Kidney tubule cell (primary cell): ENCODE measurements around the gene RBFOX1.

ENCODE experiments used
- DNase-seq: peaks from one replicate; pipeline ENCODE4 v3.0.0-alpha.2; 2018; ENCODE audit warnings: low spot score

The RBFOX1 gene

DNA sequence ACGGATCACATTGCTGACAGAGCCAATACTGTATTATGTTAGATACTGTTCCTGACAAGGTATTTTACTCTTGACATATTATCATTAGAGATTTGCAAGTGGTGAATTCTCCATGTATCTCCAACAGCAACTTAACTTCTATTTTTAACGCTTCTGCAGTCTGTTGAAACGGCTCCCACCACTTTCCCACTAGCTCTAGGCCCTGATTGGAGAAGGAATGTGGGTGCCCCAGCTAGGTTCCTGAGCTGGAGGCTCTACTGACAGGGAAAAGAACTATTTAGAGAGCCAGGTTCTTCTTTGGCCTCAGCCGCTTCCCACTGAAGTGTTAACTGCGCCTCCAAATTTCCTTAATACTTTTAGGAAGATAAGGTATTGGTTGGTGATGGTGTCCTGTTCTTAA is 191.8 kb downstream of the RBFOX1 start:
- DNase-seq = no peak

GRCh38 chr16:7526736-7527135 is 194.1 kb downstream of the RBFOX1 start:
- DNase-seq = no peak

DNA sequence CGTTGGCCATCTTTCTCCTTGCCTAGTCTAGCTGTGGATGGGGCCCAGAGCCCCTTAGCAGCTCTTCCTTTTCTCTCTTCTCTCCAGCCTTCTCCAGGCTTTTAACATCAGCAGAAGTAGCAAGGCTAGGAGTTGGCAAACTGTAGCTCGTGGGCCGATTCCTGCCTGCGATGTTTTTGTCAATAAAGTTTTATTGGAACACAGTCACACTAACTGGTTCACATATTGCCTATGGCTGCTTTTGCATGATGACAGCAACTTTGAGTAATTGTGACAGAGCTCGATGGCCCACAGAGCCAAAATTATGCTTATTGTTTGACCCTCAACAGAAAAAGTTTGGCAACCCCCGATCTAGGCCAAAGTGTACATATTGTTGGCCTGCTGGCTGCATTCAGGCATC is 199.9 kb downstream of the RBFOX1 start:
- no peak for DNase-seq

GRCh38 chr16:7534749-7535148 is 202.1 kb downstream of the RBFOX1 start:
- no peak for DNase-seq

DNA sequence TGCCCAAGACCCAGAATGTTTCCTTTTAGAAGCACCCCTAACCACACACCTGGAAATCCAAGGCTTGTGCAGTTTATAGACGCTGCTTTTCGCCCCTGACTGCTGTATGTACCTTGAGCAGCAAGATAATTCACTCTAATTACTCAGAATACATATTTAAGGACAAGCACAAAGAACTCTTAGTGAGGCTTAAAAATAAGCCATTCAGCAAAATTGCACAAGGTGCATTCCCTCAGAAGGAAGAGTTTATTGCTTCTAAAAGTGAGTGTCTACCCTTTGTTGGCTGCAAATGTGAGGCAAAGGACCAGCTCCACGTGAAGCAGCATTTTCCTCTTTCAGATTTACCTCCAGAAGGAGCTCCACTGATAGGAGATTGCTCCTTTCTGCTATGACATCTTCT is 208.4 kb downstream of the RBFOX1 start:
- DNase-seq = no peak

DNA sequence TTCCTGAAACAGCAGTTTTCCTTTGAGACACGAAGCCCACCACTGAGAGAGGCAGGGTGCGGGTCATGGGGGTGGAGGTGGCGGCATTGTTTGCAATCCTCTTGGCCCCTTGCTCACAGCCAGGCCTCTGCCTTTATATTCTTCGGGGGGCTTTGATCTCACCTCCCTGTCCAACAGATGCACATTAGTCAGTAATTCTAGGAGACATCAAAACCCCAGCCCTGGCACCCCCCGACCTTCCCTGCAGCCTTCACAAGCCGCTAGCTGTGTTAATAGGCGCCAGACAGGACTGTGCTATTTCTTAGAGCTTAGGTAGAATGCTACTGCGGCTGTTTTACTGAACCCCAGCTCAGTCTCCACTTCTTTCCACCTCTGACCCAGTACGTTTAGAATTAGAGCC is 212.6 kb downstream of the RBFOX1 start:
- DNase-seq = no peak

DNA sequence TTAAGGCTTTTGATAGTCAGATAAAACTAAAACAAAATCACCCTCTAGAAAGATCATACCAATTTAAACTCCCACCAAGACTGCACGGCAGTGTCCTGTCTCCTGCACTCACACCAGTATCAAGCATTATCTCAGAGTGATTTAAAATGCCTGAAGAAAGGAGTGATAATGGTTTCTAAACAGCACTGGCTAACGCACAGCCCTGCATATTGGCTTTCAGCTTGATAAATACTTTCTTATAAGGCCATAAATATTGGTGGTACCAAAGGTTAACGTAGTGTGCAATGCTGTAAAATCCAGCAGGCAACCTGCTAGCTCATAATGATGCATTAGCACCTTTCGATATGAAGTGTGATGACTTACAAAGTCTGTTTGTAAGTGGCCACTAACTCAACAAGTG is 214.3 kb downstream of the RBFOX1 start:
- no peak for DNase-seq

GRCh38 chr16:7547736-7548135 is 215.1 kb downstream of the RBFOX1 start:
- DNase-seq = no peak

DNA sequence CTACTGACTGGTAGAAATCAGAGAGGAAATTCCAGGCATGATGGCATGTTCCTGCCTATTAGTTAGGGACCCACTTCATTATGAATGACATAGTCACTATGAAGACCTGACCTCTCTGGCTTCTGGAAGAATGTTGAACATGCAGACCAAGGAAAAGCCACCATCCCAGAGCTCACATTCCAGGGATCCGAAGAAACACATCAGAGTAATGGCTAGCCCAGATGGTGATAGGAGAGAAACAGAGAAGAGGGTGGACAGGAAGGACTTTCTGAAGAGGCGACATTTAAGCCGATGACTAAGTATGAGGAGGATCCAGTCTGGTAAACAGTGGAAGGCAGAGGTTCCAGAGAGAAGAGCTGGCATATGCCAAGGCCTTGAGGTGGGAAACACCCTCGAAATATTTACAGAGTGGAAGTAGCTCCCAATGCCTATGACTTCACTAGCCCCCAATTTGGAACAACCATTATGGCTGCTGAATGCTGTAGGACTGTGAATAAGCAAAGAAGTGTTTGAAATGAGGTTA is 216.2 kb downstream of the RBFOX1 start:
- DNase-seq = no peak

DNA sequence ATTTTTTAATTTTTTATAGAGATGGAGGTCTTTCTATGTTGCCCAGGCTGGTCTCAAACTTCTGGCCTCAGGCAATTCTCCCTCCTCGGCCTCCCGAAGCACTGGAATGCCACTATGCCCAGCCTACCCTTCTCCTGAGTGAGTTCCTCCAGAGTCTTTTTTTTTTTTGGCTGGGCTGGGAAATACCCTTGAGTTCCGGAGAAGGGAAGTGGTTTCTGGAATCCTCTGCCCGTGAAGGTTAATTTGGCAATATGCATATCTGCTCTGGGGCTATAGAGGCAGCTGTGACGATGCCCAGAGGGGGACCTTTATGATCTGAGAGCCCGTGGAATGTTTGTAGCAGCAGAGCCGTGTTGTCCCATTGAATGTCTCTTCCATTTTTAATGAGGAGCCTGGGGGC is 217.5 kb downstream of the RBFOX1 start:
- no peak for DNase-seq

GRCh38 chr16:7555459-7555858 is 222.8 kb downstream of the RBFOX1 start:
- no peak for DNase-seq

- DNase-seq = no peak
Measured at GRCh38 chr16:7561908-7562405, 229.3 kb downstream of the RBFOX1 start.

DNA sequence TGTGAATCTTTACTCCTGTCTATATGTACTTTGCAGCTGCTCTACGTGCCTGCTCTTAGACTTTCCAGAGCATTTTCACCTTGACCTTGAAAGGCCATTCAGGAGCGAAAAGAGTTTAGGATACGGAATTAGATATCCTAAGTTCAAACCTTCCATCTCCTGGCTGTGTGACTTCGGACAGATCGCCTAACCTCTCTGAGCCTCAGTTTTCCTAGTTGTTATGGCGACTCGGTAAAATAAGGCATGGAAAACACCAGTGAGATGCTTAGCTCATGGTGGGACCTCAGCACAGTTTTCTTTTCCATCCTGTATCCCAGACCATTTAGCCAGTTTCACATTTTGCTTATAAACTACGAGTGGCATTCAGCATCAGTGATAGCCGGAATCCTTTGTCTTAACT is 233.7 kb downstream of the RBFOX1 start:
- no peak for DNase-seq

- DNase-seq = no peak
Measured at GRCh38 chr16:7571366-7571765, 238.7 kb downstream of the RBFOX1 start.

DNA sequence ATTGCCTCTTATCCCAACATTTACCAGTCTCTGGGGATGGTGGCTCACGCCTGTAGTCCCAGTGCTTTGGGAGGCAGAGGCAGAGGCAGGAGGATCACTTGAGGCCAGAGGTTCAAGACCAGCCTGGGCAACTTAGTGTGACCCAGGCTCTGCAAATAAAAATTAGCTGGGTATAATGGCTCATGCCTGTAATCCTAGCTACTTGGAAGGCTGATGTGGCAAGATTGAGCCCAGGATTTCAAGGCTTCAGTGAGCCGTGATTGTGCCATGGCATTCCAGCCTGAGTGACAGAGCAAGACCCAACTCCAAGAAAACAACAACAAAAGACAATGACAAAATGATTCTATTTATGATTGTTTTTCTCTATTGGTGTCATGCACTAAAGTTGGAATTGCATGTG is 244.9 kb downstream of the RBFOX1 start:
- no peak for DNase-seq

- no peak for DNase-seq
Measured at GRCh38 chr16:7579454-7579853, 246.8 kb downstream of the RBFOX1 start.

DNA sequence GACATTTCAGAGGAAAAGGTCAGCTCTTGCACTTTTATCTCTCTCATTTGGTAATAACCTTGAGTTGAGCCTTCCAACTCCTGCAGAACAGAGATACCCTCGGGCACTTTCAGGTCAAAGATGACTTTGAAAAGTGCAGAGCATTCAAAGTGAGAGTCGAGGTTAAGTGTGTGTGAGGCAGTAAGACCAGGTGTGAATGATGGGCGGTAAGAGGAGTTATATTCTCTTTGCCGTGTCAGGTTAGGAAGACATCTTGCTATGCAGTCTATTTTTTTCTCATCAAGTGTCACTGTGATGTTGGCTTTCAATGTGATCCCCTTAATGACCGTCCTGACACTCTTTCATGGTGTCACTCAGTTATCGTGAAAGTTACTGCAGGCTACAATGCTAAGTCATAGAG is 248.5 kb downstream of the RBFOX1 start:
- no peak for DNase-seq

DNA sequence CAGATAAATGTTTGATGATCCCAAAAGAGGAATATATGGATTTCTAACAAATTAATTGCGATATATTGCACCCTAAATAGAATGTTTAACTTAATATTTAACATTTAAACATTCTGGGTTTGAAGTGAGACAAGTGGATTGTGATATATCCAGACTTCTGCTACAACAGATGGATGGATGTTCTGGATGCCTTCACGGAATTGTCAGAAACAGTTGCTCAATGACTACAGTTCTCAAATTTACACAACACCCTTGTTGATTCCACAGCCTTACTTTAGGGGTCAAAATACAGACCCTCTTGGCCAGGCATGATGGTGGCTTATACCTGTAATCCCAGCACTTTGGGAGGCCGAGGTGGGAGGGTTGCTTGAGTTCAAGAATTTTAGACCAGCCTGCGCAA is 250.8 kb downstream of the RBFOX1 start:
- no peak for DNase-seq

GRCh38 chr16:7584561-7584960 is 251.9 kb downstream of the RBFOX1 start:
- no peak for DNase-seq

- no peak for DNase-seq
Measured at GRCh38 chr16:7585705-7586104, 253.1 kb downstream of the RBFOX1 start.

- no peak for DNase-seq
Measured at GRCh38 chr16:7590934-7591333, 258.3 kb downstream of the RBFOX1 start.

- DNase-seq = no peak
Measured at GRCh38 chr16:7596308-7596707, 263.7 kb downstream of the RBFOX1 start.

- peak; percentile 59 for DNase-seq
Measured at GRCh38 chr16:7597677-7598076, 265.0 kb downstream of the RBFOX1 start.

DNA sequence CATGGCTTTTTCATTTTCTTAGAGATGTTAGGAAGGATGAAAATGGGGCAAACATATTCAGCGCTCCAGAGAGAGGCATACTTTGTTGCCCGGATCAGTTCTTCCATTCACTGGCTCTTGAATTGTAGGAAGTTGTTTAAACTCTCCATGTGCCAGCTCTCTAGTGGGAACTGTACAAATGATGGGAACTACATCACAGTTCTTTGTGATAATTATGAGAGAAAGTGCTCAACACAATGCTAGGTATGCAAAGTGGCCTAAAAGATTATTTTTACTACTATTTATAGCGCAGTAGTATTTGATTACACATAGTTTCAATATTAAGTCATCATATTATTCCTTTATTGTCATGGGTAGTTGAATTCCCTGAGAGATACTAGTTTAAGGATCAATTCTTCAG is 268.5 kb downstream of the RBFOX1 start:
- DNase-seq = no peak
